HG03139 (cell line): Measurements from ENCODE around the gene SPP1.
A peak's percentile ranks its signal among the peaks of the same experiment; 100 is the strongest.
"Not testable (repeated sequence)": the region's sequence is repeated elsewhere in the genome, so short reads cannot be mapped to it uniquely, and the experiment has no call there.

Experiments used
- ATAC-seq: cut with Tn5 transposase; IDR thresholded peaks from one replicate; pipeline ENCODE4 v1.9.1; 2021; ENCODE audit not compliant: unreplicated experiment

Gene SPP1

GRCh38 chr4:87985887-87986200 is 10.3 kb downstream of the SPP1 start:
- no peak for ATAC-seq

GRCh38 chr4:87986508-87986907 is 11.0 kb downstream of the SPP1 start:
- no peak for ATAC-seq

DNA sequence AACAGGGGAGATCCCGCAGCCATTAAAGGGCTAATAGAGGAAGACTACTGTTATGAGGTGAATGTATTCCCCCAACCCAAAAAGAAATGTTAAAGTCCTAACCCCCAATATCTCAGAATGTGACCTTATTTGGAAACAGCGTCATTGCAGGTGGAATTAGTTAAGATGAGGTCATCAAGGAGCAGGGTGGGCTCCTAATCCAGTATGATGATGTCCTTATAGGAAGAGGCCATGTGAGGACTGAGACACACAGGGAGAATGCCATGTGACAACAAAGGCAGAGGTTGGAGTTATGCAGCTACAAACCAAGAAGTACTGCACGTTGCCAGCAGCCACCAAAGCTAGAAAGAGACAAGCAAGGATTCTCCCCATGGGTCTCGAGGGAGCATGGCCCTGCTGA is 14.3 kb downstream of the SPP1 start:
- ATAC-seq, result no peak

GRCh38 chr4:87995435-87995834 is 19.9 kb downstream of the SPP1 start:
- ATAC-seq, result no peak

DNA sequence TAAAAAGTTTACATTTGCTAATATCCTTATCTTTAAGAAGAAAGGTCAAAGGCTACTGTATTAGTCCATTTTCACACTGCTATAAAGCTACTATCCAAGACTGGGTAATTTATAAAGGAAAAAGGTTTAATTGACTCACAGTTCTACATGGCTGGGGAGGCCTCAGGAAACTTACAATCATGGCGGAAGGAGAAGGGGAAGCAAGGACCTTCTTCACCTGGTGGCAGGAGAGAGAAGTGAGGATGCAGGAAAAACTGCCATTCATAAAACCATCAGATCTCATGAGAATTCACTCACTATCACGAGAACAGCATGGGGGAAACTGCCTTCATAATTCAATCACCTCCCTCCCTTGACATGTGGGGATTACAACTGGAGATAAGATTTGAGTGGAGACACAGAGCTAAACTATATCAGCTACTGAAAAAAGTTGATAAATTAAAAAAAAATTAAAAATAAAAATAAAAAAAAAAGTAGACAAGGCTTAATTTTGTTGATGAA is 23.7 kb downstream of the SPP1 start:
- not testable (repeated sequence) for ATAC-seq

- ATAC-seq, result no peak
Measured at GRCh38 chr4:88001871-88002270, 26.4 kb downstream of the SPP1 start.

GRCh38 chr4:88002786-88003185 is 27.3 kb downstream of the SPP1 start:
- ATAC-seq, result no peak

DNA sequence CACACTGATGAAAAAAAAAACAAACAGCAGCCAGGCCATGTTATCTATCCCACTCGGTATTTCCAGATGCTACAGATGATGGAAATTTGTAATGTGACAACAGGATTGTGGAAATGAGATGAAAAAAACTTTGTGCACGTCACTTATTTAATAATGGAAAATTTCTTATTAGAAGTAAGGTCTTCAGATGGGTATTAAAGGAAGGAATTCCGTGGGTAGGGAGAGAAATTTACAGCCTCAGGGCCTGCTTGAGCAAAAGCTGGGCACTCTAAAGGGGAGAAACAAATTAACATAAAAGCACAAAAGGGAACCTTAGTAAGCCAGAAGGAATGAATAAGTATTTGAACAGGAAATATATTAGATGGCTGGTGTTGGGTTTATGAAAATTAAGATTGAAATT is 27.7 kb downstream of the SPP1 start:
- ATAC-seq, result no peak

- no peak for ATAC-seq
Measured at GRCh38 chr4:88005076-88005475, 29.6 kb downstream of the SPP1 start.

GRCh38 chr4:88005946-88006345 is 30.4 kb downstream of the SPP1 start:
- ATAC-seq, result no peak

DNA sequence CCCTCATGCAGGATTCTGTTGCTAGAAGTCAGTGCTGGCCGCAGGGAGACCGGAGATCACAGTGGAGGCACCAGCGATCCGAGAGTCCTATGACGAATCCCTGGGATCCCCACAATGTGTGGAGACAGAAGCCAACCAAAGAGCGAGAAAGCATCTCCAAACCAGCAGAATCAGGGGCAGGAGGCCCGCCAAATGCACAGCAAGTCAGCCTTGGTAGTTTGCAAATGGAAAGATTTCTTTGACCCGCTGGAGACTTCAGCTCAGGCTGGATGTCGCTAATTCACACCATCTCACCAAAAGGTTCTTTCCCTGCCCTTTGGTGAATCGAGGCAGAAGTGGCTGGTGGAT is 31.4 kb downstream of the SPP1 start:
- ATAC-seq, result no peak

DNA sequence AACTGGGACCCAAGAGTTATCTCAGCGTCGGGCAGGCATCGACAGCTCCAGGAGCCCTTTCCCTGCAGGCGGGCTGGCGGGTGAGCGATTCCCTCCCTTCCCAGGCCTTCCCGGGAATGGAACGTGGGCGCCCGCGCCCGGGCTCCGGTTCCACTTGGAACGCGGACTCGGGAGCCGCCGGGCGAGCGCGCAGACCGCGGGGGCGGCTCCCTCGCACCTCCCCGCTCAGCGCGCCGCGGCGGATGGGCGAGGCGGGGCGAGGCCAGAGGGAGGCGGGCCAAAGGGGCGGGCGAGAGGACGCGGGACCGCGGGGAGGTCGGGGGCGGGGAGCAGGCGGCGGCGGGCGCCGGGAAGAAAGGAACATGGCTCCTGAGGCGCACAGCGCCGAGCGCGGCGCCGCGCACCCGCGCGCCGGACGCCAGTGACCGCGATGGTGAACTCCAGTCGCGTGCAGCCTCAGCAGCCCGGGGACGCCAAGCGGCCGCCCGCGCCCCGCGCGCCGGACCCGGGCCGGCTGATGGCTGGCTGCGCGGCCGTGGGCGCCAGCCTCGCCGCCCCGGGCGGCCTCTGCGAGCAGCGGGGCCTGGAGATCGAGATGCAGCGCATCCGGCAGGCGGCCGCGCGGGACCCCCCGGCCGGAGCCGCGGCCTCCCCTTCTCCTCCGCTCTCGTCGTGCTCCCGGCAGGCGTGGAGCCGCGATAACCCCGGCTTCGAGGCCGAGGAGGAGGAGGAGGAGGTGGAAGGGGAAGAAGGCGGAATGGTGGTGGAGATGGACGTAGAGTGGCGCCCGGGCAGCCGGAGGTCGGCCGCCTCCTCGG is 32.0 kb downstream of the SPP1 start, which contains the start of gene PKD2:
TSS of gene PKD2 (plus strand) at position 332 of the 818 bp plus-strand sequence. CDS start at position 431, 99 bp downstream.
- peak; percentile 87 for ATAC-seq

GRCh38 chr4:88008122-88008742 is 32.7 kb downstream of the SPP1 start:
- ATAC-seq, result peak; percentile 23

DNA sequence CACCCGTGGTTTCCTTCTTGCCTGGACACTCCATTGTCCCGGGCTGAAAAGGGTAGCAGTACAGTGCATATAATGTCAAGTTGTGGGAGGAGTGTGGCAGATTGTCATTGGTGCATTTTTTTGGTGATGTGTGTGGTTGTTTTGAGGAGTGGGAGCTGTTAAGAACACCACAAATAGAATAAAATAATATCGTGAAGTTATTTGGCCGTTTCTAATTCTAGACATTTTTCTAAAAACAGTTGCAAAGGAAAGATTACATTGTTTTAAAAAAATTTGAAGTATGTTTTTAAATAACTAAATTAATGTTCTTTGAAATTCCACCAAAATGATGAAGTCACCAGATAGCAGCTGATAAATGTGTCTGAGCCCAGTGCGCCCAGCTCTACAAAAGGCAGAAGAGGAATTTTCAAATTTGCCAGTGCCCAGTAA is 33.2 kb downstream of the SPP1 start:
- ATAC-seq, result no peak

DNA sequence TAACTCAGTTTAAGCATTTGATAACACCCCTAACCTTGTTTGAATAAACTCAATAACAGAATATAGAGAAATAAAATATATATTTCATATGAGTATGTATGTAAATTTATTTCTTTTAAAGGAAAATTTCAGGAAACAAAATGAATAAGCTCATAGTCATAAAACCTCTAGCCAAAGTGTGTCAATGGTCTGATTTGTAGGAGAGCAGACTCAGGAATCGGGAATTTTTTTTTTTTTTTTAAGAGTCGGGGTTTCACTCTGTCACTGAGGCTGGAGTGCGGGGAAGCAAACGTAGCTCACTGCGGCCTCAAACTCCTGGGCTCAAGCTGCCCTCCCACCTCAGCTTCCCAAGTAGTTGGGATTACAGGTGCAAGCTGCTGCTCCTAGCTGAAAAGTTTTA is 34.4 kb downstream of the SPP1 start:
- ATAC-seq, result no peak

DNA sequence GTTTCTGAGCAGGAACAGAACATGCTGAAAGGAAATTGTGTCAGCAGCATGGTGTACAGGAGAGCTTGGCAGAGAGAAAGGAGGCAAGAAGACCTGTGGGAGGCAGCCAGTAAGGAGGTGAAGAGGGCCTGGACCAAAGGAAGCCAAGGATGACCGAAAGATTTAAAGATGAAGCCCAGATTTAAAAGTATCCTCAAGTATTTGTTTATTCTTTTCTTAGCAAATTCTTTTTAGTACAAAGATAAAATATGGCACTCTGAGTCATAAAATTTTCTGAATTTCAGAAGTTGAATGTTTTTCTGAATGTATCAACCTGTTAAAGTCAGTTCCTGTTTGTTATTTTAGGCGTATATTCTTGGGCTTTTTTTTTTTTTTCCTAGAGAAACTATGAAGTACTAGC is 35.5 kb downstream of the SPP1 start:
- no peak for ATAC-seq

- ATAC-seq, result peak; percentile 47
Measured at GRCh38 chr4:88012647-88013046, 37.1 kb downstream of the SPP1 start.

- no peak for ATAC-seq
Measured at GRCh38 chr4:88014386-88014905, 38.9 kb downstream of the SPP1 start.

GRCh38 chr4:88015659-88016295 is 40.3 kb downstream of the SPP1 start:
- no peak for ATAC-seq

DNA sequence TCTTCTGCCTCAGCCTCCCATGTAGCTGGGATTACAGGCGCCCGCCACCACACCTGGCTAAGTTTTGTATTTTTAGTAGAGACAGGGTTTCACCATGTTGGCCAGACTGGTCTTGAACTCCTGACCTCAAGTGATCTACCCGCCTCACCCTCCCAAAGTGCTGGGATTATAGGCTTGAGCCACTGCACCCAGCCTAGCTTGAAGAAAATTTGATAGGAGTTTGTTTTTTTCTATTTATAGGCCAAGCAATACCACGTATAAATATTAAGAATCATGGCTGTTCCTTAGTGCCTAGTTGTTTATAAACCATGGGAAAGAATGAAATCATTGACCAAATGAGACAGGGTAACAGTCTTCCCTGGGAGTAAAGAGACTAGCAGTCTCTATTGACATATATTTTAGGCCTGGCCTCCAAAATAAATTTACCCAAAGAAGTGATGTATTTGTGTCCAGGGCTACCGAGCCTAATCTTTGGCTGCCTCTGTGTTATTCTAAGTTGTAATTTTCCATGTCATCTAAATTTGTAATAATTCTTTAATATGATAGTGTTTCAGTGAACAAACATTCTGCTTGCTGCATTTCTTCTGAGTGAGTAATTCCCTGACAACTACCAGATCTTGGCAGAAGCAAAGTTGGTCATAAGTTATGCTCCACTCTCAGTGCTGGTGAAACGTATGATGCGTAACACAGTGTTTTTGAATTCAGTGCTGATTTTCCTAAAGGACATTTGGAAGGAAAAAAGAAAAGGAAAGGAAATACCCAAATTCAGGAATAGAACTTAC is 42.2 kb downstream of the SPP1 start:
- no peak for ATAC-seq

DNA sequence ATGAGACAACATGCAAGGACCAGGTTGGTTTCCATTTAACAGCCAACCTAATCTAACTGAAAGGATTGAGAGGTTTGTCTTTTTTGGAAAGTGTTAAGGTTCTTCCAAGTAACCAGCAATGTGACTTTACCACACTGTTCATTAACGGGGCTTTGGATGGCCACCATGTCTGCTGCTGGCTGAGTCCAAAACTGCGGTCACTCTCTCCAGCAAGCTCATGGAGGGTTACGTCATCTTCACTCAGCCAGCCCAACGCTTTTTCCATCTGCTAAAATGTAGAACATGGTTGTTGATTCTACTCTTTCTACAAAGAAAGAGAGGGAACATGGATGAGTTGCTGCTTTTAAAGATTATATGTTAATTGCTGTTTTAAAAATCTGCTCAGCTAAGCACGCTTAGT is 43.0 kb downstream of the SPP1 start:
- ATAC-seq, result no peak
